Coronary artery (tissue), 2 donors: Measurements from ENCODE around the gene UBE2L6.
"Not testable (repeated sequence)": the region's sequence is repeated elsewhere in the genome, so short reads cannot be mapped to it uniquely, and the experiment has no call there.

Experiments used
- DNase-seq: peaks from one replicate; pipeline ENCODE4 v3.0.0-alpha.2; 2017; ENCODE audit warnings: low spot score
- H3K27ac ChIP-seq, 2 donors: fragments of 200-600 bp; sonication (generic); one replicate each; pipeline ENCODE4 v1.5.1; 2016 to 2019
- H3K4me3 ChIP-seq: fragments of 200-600 bp; sonication (generic); 2 replicates; pipeline ENCODE4 v1.5.1; 2016; ENCODE audit warnings: mild to moderate bottlenecking, moderate library complexity
- TF ChIP-seq, protein P1 (sequence below): fragments of 200-600 bp; sonication (generic); IDR thresholded peaks from one replicate; pipeline ENCODE4 v1.5.1; 2019; ENCODE audit warnings: antibody characterized with exemption

Gene UBE2L6

DNA sequence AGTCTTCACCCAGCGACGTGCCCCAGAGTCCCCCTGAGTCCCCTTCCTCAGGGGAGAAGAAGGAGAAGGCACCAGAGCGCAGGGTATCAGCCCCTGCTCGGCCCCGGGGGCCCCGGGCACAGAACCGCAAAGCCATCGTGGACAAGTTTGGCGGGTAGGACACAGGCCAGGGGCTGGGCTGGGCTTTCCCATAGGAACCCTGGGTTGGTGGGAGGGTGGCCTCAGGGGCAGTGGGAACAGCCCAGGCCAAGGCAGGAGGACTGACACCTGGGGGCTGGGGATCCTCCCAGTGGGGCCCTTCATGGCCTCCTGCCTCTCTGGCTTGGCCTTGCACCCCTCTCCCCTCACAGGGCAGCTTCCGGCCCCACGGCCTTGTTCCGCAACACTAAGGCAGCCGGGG is 21.6 kb downstream of the UBE2L6 start:
- Histone ChIP-seq H3K27ac (no peak overlapping the region), H3K4me3 (no peak overlapping the region)
- TF ChIP-seq, protein P1, sequence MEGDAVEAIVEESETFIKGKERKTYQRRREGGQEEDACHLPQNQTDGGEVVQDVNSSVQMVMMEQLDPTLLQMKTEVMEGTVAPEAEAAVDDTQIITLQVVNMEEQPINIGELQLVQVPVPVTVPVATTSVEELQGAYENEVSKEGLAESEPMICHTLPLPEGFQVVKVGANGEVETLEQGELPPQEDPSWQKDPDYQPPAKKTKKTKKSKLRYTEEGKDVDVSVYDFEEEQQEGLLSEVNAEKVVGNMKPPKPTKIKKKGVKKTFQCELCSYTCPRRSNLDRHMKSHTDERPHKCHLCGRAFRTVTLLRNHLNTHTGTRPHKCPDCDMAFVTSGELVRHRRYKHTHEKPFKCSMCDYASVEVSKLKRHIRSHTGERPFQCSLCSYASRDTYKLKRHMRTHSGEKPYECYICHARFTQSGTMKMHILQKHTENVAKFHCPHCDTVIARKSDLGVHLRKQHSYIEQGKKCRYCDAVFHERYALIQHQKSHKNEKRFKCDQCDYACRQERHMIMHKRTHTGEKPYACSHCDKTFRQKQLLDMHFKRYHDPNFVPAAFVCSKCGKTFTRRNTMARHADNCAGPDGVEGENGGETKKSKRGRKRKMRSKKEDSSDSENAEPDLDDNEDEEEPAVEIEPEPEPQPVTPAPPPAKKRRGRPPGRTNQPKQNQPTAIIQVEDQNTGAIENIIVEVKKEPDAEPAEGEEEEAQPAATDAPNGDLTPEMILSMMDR: no peak
- DNase-seq: no peak

DNA sequence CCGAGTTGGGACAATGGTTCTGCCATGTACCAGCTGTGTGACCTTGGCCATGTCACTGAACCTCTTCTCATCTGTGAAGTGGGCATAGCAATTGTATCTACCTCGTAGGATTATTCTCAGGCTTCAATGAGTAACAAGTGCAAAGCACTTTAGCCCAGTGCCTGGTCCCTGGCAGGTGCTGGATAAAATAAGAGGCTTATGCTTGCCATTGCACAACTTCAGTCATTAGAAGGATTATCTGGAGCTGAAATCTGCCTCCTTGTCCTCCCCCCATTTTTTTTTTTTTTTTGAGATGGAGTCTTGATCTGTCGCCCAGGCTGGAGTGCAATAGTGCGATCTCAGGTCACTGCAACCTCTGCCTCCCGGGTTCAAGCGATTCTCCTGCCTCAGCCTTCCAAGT is 22.9 kb downstream of the UBE2L6 start:
- DNase-seq: no peak
- H3K27ac ChIP-seq: no peak overlapping the region
- TF ChIP-seq, protein P1: no peak
- H3K4me3 ChIP-seq: no peak overlapping the region

DNA sequence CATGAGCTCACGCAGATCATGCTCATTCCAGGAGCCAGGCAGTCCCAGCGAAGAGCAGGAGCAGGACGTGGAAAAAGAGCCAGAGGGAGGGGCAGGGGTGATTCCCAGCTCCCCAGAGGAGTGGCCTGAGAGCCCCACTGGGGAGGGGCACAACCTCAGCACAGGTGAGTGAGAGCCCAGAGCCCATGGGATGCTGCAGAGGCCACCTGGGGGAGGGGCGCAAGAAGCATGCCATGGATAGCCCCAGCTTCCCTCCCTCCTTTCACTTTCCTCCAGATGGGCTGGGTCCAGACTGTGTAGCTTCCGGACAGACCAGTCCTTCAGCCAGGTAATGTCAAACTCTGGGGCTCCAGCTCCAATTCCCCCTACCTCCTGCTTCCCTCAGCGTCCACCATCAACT is 23.9 kb downstream of the UBE2L6 start:
- Histone ChIP-seq H3K4me3 (no peak overlapping the region), H3K27ac (no peak overlapping the region)
- TF ChIP-seq, protein P1: no peak
- DNase-seq: no peak

DNA sequence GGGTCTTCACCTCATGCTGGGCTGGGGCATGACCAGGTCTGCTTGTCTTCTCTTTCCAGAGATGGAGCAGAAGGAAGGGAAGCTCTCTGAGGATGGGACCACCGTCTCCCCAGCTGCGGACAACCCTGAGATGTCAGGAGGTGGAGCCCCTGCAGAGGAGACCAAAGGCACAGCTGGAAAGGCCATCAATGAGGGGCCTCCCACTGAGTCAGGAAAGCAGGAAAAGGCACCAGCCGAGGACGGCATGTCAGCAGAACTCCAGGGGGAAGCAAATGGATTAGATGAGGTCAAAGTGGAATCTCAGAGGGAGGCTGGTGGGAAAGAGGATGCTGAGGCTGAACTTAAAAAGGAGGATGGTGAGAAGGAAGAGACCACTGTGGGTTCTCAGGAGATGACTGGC is 24.9 kb downstream of the UBE2L6 start:
- DNase-seq: no peak
- no peak overlapping the region for H3K4me3 ChIP-seq
- no peak overlapping the region for H3K27ac ChIP-seq
- TF ChIP-seq, protein P1: no peak

DNA sequence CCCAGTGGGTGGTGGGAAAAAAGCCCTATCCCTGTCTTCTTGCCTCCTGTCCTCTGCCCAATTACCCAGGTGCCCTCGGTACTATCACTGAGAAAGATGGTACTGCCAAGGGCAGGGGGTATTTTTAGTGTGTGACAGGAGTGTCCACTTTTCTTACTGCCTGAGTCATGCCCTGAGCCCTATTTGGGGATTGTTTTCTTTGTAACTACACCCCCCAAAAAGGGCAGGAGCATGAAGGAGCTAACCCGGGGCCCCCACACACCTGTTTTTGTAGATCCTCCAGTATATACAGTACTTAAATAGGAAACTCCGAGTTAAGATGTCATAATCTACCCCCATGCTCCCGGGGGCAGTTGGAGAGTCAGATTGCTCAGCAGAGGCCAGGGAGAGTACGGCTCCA is 26.3 kb downstream of the UBE2L6 start:
- DNase-seq: no peak
- H3K27ac ChIP-seq: no peak overlapping the region
- H3K4me3 ChIP-seq: no peak overlapping the region
- TF ChIP-seq, protein P1: no peak

DNA sequence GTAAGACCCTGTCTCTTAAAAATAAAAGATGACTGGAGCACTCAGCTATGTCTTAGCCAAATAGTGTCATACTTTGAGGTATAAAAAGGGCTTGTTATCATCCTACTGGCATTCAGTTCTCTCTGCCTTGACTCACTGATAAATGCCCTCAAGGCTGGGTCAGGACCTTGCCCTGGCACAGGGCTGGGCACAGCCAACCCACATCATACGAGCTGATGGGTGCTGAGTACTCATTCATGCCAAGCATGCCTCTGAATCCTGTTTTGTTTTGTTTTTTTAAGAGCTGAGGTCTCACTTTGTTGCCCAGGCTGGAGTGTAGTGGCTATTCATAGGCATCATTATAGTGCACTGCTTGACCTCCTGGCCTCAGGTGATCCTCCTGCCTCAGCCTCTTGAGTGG is 28.1 kb downstream of the UBE2L6 start:
- no peak for DNase-seq
- TF ChIP-seq, protein P1: no peak
- H3K27ac ChIP-seq: no peak overlapping the region
- no peak overlapping the region for H3K4me3 ChIP-seq

DNA sequence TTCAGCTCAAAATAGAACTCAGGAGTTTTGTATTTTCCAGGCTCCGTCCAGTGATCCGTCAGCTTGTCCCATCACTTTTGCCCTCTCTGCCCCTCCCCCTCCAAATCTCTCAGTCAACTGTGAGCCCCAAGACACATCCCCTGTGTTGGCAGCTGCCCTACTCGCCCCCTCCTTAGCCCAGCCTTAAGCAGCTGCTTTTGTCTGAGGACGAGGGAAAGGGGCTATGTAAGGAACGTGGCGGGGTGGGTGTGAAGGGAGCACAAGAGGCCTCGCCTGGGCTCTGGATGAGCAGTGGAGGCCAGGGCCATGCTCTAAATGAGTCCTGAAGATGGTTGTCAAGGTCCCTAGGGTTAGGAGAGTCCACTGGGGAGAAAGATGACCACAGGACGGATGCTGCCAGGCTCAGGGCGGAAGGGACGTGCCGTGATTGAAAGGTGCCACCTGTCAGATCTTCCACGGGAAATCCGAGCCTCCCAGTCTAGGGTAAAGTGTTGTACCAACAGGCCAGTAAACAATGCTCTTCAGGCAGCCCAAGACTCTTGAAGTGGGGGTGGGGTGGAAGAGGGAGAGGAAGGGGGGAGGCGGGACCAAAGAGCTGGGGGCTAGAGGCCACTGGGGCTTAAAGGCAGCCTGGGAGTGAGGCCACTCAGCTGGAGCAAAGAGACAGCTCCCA is 30.4 kb downstream of the UBE2L6 start, which contains the start of gene SMTNL1:
TSS of gene SMTNL1 (plus strand) at position 649 of the 673 bp plus-strand sequence. CDS start 5,048 bp downstream, outside the sequence.
- no peak for DNase-seq
- no peak within 1 kb of the TSS for H3K27ac ChIP-seq
- H3K4me3 ChIP-seq: no peak within 1 kb of the TSS
- TF ChIP-seq, protein P1: no peak

DNA sequence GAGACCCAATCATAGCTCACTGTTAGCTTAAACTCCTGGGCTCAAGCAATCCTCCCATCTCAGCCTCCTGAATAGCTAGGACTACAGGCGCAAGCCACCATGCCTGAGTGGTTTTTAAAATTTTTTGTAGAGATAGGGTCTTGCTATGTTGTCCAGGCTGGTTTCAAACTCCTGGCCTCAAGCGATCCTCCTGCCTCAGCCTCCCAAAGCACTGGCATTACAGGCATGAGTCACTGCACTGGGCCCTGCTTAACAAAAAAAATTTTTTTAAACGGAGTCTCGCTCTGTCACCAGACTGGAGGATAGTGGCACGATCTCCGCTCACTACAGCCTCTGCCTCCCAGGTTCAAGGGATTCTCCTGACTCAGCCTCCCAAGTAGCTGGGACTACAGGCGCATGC is 33.0 kb downstream of the UBE2L6 start:
- not testable (repeated sequence) for H3K4me3 ChIP-seq, H3K27ac ChIP-seq, DNase-seq
